Measurements from ENCODE around the gene ZNF543.

GRCh38 chr19:57282011-57282643 lies 38.1 kb upstream of the ZNF543 start:
- TF ChIP-seq USF2 (IDR thresholded peaks at IDR 0.05; ENCODE audit: borderline replicate concordance, low read depth, low read length) (no peak), MAX (IDR thresholded peaks at IDR 0.05; ENCODE audit: low read depth) (no peak), CTCF (IDR thresholded peaks at IDR 0.05) (no peak), SMC3 (IDR thresholded peaks at IDR 0.05; ENCODE audit: low read depth, low read length) (no peak), POLR2AphosphoS5 (IDR thresholded peaks at IDR 0.05; ENCODE audit: low read depth, low read length) (no peak), NFIC (IDR thresholded peaks at IDR 0.05; ENCODE audit: borderline replicate concordance) (no peak), FOXJ3 (CRISPR knock-in tag; IDR thresholded peaks at IDR 0.05) (no peak), FOXM1 (IDR thresholded peaks at IDR 0.05; ENCODE audit: low read depth) (no peak), IRF3 (IDR thresholded peaks at IDR 0.05; ENCODE audit: low read depth, low read length) (no peak)

All from SK-N-SH (cell line).